ENCODE results near the gene FAM50A.

FAM50A gene

DNA sequence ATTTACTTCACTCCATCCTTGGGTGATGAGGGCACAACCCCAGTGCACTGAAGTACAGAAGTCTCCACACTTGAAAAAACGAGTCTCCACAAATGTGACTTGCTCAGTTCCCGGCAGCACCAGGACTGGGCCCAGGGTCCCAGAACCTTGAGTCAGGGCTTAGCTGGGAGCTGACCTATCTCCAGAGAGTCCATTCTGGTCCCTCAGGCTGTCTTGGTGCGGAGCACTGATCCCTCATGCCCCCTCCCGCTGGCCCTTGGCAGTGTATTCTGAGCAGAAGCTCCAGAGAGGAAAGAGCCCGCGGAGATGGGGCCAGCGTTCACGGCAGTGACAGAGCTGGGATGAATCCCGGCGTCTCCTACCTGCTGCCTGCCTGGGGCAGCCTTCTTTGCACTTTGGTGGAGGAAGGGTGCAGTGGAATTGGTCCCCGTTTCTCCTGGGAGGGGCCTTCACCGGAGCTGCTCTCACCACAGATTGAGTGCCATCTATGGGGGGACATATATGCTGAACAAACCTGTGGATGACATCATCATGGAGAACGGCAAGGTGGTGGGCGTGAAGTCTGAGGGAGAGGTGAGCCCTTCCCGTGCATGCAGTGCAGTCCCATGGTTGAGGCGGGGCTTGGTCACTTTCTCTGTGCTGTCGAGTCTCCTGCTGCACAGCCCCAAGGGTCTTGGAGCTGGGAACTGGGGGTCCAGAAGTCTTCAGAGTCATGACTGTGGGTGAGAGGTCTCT lies 3.2 kb upstream of the FAM50A start:
- DNase-seq (ENCODE audit: low read depth), result no peak

DNA sequence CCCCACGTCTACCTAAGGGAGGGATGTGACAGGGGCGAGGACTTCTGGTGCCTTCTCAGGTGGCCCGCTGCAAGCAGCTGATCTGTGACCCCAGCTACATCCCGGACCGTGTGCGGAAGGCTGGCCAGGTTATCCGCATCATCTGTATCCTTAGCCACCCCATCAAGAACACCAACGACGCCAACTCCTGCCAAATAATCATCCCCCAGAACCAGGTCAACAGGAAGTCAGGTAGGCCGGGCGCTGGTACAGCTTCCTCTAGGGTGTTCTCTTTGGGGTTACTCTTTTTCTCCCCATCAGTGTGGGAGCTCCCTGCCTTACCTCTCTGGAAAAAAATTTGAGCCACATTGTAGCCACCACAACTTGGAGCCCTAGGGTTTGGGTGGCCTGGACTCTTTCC lies 2.4 kb upstream of the FAM50A start:
- no peak for DNase-seq (ENCODE audit: low read depth)

GRCh38 chrX:154441984-154442707 lies 1.8 kb upstream of the FAM50A start:
- no peak for DNase-seq (ENCODE audit: low read depth)

DNA sequence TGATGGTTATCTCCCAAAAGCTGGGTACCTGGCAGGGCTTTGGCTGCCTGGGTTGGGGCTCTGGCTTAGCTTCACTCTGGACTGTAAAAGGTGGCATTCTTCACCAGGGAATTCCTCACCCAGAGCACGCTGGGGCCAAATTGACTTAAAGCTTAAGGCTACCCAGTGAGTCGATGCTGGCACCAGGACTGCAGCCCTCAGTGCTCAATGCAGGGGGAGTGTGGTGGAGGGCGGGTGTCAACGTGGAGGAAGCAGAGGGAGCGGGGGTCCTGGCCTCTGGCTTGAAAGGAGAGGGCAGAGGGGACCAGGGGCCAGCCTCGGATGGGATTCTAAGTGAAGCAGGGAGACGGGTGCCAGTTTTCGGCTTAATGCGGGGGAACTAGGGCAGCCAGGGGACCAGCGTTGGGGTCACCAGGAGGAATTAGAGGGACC lies 446 bp upstream of the FAM50A start:
- no peak for DNase-seq (ENCODE audit: low read depth)

DNA sequence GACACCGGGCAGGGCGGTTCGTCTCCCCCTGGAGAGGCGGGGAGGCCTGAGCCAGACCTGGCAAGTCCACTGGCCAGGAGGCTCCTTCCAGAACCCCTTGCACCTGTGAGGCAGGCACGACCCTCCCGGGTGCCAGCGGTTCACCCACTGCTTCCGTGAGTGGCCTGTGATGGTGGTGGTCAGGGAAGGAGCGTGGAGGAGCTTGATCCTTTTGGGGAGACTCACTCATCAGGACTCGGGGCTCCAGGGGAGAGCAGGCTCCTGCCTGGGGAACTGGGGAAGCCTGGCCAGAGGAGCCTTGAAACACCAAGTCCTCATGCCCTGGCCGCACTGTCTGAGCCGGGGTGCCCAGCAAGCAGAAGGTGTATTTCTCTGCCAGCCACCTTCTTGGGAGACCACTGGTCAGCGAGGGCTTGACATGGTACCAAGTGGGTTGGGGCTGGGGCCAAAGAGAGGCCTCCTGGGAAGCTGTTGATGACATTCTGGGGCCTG lies 860 bp downstream of the FAM50A start:
- no peak for DNase-seq (ENCODE audit: low read depth)

DNA sequence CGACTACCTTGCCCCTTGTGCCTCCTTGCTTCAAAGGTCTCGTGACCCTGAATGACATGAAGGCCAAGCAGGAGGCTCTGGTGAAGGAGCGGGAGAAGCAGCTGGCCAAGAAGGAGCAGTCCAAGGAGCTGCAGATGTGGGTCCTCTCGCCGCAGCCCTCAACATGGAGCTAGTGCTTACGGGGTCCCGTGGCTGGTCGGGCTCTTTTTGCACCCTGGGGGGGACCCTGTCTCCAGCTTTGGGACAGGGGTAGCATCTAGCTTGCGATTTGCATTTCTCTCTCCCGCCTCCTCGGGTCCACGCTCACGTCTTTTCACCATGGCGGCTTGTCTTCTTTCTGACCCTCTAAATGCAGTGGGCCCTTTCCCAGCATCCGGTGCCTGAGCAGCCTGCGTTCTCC lies 1.8 kb downstream of the FAM50A start:
- DNase-seq (ENCODE audit: low read depth), result no peak

GRCh38 chrX:154446430-154446829 lies 2.5 kb downstream of the FAM50A start:
- DNase-seq (ENCODE audit: low read depth), result no peak

DNA sequence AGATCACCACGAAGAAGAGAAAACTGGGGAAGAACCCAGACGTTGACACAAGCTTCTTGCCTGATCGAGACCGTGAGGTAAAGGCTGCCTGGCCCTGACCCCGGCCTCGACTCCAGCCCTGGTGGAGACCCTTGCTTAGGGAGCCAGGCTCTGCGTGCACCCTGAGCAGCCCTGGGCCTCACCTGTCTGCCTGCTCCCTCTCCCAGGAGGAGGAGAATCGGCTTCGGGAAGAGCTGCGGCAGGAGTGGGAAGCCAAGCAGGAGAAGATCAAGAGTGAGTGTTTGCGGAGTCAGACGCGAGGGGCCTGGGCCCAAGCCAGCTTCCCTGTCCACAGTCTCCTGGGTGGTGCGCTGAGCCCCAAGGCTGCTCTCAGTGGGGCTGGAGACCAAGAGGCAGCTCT lies 4.5 kb downstream of the FAM50A start:
- no peak for DNase-seq (ENCODE audit: low read depth)

DNA sequence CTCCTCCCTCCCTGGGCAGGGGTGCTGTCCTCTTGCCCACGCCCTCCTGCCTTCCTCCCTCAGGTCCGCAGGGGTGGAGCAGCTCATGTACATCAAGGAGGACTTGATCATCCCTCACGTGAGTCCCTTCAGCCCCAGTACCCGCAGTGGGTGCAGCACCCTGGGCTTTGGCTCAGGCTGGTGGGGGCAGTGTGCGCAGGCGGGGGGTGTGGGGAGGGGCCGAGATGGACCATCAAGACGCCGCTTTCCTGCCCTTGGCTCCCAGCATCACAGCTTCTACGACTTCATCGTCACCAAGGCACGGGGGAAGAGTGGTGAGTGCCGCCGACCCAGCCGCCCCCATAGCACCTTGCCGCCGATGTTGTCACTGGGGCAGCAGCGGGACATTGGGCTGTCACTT lies 5.7 kb downstream of the FAM50A start:
- DNase-seq (ENCODE audit: low read depth), result no peak

DNA sequence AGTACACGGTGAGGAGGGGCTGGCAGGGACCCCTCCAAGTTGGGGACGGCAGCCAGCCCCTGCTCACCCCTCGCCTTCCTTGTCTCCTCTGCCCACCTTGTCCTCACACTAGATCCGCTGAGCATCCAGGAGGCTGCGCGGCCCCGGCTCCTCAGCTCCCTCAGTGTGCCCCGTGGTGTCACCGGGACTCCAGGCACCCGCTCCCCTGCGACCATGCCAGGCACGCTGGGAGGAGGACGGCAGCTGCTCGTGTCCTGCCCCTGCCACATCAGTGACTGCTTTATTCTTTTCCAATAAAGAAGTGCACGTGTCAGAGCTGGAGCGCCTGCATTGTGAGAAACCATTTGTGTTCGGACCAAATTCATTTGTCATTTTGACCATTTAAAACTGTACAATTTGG lies 6.4 kb downstream of the FAM50A start:
- DNase-seq (ENCODE audit: low read depth), result no peak

- no peak for DNase-seq (ENCODE audit: low read depth)
Measured at GRCh38 chrX:154452823-154453222, 8.9 kb downstream of the FAM50A start.

DNA sequence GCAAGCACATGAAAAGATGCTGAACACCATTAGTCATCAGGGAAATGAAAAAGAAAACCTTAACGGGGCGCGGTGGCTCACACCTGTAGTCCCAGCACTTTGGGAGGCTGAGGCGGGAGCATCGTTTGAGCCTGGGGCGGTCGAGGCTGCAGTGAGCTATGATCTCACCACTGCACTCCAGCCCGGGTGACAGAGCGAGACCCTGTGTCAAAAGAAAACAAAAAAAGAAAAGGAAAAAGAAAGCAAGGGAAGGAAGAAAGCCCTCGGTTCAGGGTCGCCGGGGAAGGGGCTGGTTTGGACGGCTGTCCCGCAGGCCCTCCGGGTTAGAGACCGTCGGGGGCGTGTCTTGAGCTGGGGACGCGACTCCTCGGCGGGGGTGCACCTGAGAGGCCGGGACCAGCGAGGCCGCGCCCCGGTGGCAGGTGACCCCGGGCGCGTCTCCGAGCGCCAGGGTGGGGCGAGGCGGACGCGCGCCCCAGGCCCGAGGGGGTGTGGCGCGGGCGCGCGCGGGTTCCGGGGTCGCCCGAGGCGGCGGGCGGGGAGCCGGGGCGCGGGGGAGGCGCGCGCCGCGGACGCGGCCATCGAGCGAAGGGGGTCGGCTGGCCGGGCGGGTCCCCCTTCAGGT lies 13.7 kb downstream of the FAM50A start:
- DNase-seq (ENCODE audit: low read depth), result peak; percentile 31

- peak; percentile 40 for DNase-seq (ENCODE audit: low read depth)
Measured at GRCh38 chrX:154458116-154458953, 14.4 kb downstream of the FAM50A start, which contains the start of gene PLXNA3. TSS of gene PLXNA3 (plus strand) at chrX:154458281. CDS start at chrX:154460184, 1,903 bp downstream.

DNA sequence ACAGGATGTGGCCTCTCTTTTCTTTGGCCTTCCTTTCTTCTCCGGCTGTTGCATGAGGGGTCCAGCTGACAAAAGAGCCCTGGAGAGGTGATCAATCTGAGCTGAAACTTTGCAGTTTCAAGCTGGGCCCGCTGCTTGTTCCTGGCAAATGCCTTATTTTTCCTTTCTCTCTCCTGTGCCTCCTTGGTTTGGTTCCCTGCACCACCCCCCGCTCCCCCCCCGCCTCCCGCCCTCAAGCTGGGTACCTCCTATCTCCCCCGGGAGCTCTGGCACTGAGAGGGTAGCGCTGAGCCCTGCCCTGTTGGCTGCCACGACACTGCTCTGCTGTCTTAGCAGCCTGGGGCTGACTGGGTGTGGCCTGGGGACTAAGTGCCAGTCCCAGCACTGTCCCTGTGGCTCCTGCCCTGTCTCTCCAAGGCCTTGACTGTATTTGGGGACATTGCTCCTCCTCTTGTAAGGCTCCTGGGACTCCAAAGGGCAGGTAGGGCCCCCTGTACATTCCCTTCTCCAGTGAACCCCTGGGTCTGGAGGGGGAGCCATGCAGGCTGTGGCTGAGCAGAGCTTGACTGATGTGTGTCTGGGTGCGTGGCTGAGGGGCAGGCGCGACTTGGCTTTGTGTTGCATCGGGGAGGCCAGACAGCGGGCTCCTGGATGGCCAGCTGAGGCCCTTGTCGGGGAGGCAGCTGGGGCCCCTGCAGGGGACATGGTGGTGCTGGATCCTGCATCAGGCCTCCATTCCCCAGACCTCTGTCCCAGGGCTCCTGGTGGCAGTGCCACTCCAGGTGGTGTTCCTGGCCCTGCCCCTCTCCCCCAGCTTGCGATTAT lies 15.2 kb downstream of the FAM50A start:
- DNase-seq (ENCODE audit: low read depth), result no peak

DNA sequence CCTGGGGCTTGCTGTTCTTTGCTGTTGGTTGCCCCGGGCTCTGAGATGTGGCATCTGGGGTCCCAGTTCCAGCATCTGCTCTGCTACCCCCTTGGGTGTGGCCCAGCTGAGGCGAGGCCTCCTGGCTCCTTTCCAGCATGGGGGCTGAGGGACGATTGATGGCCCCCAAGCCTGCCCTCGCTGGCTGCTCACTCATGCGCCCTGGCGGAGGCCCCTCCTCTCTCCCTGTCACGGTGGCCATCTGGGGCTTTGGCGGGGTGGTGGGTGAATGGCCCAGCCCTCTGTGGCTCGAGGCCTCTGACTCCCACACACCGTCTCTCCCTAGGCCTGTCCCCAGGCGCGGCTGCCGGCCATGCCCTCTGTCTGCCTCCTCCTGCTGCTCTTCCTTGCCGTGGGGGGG lies 15.9 kb downstream of the FAM50A start:
- DNase-seq (ENCODE audit: low read depth), result no peak

- no peak for DNase-seq (ENCODE audit: low read depth)
Measured at GRCh38 chrX:154460326-154460725, 16.4 kb downstream of the FAM50A start.

GRCh38 chrX:154462396-154462795 lies 18.5 kb downstream of the FAM50A start:
- DNase-seq (ENCODE audit: low read depth), result no peak

- no peak for DNase-seq (ENCODE audit: low read depth)
Measured at GRCh38 chrX:154463611-154464220, 19.8 kb downstream of the FAM50A start.

- no peak for DNase-seq (ENCODE audit: low read depth)
Measured at GRCh38 chrX:154464806-154465365, 20.9 kb downstream of the FAM50A start.

- DNase-seq (ENCODE audit: low read depth), result no peak
Measured at GRCh38 chrX:154465601-154466000, 21.7 kb downstream of the FAM50A start.
